NCI-H1092 (cell line): ENCODE data around the gene RPS6KA2.

ENCODE experiments used
- DNase-seq: peaks from one replicate; lab custom pipeline; 2025; lab: John Stamatoyannopoulos, UW

Gene RPS6KA2

GRCh38 chr6:166443166-166443565 lies 183.9 kb downstream of the RPS6KA2 start:
- no peak for DNase-seq

- DNase-seq: no peak
Observed at GRCh38 chr6:166442131-166442685, 184.8 kb downstream of the RPS6KA2 start.

DNA sequence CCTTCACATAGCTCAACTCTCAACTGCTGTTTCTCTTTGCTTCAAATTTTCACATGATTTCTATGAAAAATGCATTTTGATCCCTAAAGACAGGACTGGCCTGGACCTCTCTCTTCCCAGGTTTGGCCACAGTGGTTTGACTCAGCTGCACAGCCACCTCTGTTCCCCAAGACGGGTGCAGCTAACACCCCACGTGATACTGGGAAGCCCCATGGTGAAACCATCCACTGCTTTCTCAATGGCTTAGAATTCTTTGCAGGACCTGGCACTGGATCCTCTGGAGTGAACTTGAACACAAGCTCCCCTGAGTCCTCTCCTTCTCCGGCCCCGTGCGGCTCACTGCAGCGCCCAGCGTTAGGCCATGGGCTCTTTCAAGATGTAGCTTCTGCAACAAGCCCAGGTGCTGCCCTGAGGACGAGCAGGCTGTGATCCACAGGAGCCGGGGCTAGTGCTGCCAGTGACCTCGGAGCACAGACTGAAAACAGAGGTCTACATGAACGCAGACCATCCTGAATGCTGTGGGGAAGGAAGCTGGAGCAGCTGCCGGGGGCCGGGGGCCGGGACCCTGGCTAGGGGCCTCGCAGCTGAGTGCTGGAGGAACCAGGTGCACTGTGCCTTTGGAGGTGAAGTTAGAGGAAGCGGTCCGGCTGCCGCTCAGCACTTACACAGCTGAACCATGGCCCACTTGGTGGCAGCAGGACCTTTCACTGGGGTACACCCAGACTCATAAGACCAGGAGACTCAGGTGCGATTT lies 185.5 kb downstream of the RPS6KA2 start:
- no peak for DNase-seq

DNA sequence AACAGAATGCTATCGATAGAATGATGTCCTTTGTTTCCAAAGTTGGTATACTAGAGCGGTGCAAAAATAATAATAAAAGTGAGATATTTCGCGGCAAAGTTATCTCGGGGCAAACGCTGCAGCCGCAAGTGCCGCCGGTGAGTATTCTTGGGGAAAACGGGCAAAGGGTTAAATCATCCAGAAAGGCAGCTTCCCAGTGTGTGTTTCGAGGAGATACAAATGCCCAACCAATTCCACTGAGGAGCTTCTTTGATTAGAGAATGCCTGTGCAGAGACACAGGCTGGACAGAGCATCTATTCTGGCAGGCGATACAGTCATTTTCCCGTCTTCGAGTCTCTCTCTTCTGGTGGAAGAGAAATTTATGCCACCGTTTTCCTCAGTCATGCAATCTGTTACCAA lies 186.3 kb downstream of the RPS6KA2 start:
- no peak for DNase-seq

DNA sequence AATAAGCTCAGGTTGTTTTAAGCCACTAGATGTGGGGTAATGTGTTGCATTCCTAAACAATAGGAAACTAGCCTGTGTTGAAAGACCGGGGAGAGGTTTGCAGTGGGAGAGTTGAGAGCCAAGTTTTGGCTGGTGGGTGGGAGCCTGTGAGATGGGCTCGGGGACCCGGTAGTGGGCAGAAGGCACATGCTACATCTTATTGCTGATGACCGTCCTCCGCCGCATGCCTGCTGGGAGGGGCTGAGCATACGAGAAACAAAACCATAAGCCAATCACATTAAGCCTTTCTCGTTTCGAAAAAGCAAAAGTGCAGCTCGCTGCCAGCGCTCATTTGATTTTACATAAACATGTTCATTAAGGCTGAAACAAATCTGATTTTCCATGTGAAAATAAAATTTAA lies 186.9 kb downstream of the RPS6KA2 start:
- DNase-seq: no peak

DNA sequence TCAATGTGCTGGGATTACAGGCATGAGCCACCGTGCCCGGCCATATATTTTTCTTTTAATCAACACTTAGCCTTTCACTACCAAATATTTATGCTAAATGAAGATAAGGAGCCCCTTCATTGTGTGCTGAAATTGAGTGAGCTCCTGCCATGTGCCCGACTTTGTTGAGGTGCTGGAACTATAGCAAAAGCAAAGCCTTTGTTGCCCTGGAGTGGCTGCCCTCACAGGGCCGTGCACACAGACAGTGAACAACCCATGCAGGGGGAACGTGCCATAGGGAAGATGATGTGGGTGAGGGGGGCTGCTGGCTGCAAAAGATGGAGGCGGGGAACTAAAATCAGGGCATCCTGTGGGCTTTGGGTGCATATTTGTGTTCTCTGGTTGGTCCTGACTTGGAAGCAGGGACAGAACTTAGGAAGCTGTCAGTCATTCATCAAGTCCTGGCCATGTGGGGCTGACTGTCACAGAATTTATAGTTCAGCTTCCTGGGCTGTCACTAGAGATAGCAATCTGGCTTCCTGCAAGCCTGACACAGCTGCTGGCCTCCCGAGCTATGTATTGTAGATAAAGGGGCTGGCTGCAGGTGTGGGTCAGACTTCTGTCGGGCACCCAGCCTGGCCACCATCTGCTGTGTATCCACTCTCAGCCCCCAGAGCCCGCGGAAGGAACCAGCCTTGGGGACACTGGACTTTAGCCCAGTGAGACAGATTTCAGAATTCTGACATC lies 187.5 kb downstream of the RPS6KA2 start:
- no peak for DNase-seq

DNA sequence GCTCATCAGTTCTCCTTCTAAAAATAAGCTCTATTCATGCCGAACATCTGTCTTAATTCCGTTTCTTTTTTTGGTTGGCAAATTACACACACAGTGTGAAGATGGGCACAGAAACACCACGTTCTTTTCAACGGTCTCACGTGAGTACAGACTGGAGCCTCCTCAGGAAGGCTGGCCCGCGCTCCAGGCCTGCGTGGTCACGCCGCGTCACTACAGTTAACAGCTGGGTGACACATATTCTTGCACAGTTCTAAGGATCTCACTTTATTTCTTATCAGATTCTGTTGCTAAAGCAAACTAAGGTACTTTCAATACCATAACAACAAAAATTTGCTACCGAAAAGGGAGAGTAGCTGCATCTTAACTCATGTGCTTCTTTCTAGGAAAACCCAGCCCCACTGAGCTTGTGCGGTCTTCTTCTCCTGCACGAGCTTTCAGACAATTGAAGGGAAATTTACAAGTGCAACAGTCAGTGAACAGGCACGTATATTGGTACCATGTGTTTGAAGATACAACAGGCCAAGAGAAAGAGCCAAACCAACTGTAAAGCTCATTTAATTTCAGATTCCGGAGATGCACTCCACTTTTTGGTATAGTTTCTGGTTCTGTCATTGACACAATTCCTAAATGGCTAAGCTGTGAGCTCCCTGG lies 188.7 kb downstream of the RPS6KA2 start:
- DNase-seq: no peak

DNA sequence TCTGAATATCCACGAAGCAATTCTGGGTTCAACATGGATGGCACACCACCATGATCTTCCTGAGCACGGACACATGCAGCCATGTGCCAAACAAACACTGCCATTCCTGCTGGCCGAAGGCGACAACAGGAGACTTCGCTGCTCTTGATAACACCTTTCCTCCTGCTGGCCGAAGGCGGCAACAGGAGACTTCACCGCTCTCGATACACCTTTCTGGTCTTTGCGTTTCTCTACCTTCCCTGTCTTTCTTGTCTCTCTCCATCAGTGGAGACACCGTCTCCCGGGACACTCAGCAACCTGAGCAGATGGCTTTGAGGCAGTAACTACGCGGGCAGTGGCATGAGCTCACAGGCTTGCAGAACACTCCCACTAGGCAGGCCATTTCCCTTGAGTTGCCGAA lies 189.4 kb downstream of the RPS6KA2 start:
- no peak for DNase-seq

- no peak for DNase-seq
Observed at GRCh38 chr6:166436195-166437139, 190.6 kb downstream of the RPS6KA2 start.

- no peak for DNase-seq
Observed at GRCh38 chr6:166435574-166435973, 191.5 kb downstream of the RPS6KA2 start.

DNA sequence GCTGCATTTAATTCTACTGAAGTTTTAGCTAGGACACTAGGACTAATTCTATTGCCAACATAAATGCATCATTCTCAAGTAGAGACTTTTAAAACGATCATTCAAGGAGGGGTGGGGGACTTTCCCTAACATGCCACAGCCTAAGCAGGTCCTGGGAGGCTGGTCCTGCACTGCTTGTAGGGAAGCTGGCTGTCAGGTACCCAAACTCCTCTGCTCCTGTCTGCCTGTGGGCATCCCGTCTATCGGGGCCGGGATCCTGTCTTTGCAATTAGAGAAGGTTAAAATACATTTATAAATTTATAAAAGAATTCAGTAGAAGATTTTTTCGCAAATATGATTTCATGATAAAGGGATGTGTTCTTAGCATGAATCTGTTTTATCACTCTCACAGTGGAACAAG lies 192.7 kb downstream of the RPS6KA2 start:
- no peak for DNase-seq

DNA sequence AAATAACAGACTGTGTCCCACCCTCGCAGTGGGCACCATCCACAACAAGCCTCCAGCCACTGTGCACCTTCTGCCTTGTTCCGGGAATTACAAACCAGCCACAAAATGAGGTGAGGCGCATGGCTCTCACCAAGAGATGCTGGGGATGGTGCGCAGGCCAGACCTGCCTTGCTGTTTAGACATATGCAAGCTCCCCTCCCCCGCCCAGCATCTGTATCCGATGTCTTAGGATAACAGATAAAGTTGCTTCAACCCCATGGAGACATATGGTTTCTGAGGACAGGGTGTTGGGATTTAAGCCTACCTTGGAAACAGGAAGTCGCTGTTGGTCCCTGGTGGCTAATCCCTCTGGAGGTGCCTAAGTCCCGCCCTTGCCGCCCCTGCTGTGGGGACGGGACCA lies 194.0 kb downstream of the RPS6KA2 start:
- no peak for DNase-seq

DNA sequence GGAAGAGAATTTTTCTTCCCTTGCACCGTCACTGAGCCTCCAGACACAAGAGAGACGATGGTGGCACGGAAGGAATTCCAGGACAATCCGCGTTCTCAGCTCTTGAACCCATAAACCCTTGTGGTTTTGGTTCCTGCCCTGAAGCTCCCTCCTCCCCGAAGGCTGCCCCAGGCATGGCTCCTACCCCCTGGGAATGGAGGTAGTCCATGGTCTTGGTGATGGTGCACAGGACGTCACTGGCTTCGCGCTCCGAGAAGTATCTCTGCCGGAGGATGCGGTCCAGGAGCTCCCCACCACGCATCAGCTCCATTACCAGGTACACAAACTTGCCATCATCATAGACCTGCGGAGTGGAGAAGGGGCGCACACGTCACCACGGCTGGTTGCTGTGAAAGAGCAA lies 196.8 kb downstream of the RPS6KA2 start:
- no peak for DNase-seq

DNA sequence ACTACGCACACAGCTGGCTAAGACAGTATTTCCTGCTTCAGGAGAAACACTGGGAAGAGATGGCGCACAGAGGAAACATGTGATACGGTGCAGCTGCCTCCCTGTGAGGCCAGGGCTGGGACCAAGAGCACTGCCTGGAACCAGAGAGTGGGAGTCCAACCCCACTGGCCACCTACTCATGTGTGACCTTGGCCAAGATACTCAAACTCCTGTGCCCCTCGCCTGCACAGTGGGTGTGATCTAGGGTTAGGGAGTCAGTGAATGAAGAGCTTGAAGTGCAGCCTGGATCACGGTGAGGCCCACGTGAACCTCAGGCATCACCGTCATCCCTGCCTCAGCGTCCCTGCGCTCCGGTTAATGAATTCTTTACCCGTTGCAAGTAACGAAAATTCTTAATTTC lies 202.6 kb downstream of the RPS6KA2 start:
- DNase-seq: no peak

- no peak for DNase-seq
Observed at GRCh38 chr6:166423781-166424180, 203.3 kb downstream of the RPS6KA2 start.

DNA sequence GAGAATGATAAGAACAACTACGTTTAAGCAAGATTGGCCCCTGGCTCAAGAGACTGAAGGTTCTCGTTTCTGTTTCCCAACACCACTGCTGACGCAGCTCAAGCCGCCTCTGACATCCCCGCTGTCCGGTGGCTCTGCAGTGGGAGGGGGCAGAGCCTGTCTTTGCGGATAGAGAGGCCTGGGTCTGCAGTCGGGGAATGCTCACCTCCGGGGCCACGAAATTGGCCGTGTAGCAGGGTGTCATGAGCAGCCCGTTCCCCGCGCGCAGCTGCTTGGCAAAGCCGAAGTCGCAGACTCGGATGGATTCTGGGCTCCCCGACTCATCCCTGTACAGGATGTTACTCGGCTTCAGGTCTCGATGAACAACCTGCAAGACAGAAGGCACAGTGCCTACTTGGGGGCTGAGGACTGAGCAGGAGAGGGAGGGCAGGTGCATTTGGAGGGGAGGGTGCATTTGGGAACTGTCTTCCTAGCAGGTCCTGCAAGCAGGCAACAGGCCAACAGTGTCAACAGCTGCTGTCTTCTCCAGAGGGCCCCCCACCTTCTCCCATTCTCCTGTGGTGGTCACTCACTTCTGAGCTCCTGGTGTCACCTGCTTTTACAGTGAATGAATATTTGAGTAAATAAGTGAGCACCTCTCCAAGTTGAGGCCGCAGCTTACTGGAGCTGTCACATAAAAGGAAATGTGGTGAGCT lies 203.9 kb downstream of the RPS6KA2 start:
- DNase-seq: no peak

DNA sequence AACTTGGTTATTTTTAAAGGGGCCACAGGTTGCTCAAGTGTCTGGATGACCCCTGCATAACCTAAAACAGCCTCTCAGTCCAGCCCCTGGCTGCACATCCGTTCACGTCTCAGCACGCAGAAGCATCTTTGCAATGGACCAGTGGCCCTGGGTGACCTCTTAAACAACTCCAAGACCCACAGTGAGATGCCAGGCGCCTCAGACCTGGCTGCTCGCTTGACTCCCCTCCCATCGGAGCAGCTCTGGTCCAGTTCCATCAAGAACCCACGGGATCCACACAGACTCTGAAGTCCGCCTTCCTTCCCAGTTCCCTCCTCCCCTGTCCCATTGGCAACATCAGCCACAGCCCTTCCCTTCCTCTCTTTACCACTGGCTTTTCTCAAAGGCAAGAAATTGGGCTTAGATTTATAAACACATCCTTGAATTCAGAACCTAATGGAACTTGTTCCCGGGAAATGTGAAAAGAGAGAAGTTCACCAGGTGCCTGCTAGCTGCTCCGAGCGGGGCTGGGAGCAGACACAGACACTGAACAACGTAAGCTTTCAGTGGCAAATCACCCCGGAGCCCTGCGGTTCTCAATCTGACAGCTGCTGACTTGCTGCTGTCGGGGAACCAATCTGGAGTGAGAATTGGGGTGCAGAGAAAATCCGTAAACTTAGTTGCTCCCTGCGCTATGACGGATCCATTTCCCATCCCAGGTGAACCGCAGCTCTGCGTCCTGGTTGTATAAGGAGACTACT lies 204.7 kb downstream of the RPS6KA2 start:
- DNase-seq: no peak

DNA sequence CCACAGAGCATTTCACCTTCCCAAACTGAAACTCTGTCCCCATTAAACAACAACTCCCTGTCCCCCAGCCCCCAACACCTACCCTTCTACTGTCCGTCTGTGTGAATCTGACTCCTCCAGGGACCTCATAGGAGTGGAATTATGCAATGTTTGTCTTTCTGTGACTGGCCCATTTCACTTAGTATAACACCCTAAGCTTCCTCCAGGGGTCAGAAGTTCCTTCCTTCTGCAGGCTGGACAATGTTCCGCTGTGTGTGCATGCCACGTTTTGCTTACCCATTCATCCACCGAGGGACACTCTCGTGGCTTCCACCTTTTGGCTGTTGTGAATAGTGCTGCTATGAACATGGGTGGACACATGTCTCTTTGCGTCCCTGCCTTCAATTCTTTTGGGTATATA lies 206.7 kb downstream of the RPS6KA2 start:
- no peak for DNase-seq

DNA sequence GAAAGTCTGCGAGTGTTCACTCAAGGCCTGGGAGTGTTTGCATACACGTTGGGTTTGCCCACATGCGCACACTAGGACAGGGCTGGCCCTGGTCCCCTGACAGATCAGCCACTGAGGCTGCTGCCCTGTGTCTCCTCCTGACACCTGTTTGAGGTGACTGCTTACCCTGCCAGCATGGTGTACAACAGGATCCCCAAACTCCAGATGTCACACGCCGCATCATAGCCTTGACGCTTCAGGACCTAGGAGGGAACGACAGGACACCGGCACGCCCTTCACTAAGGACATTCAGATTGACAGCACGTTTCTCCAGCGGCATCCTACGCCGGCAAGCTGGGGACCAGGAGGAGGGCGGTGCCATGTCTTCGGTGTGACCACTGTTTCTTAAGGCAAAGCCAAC lies 207.3 kb downstream of the RPS6KA2 start:
- DNase-seq: no peak

- no peak for DNase-seq
Observed at GRCh38 chr6:166419286-166419685, 207.8 kb downstream of the RPS6KA2 start.
